ENCODE results near the gene SCN8A.

Gene SCN8A

GRCh38 chr12:51686727-51687126 is 95.7 kb downstream of the SCN8A start:
- TF ChIP-seq CTCF (IDR thresholded peaks at IDR 0.05; ENCODE audit: borderline replicate concordance, control extremely low read depth, extremely low read depth, insufficient read depth, missing control alignments): no peak
- DNase-seq (ENCODE audit: low spot score): no peak
- in situ Hi-C loops (cut with MboI; ENCODE audit: low sequenced_read_pairs, unreplicated experiment): loop anchor here (25.0 kb wide), 1 partner anchor 274 kb away; the partner anchor contains the start of gene SLC4A8

GRCh38 chr12:51687177-51687576 is 96.1 kb downstream of the SCN8A start:
- DNase-seq (ENCODE audit: low spot score): no peak
- in situ Hi-C loops (cut with MboI; ENCODE audit: low sequenced_read_pairs, unreplicated experiment): loop anchor here (25.0 kb wide), 1 partner anchor 275 kb away; the partner anchor contains the start of gene SLC4A8
- TF ChIP-seq CTCF (IDR thresholded peaks at IDR 0.05; ENCODE audit: borderline replicate concordance, control extremely low read depth, extremely low read depth, insufficient read depth, missing control alignments): no peak

GRCh38 chr12:51687614-51688013 is 96.6 kb downstream of the SCN8A start:
- TF ChIP-seq CTCF (IDR thresholded peaks at IDR 0.05; ENCODE audit: borderline replicate concordance, control extremely low read depth, extremely low read depth, insufficient read depth, missing control alignments): no peak
- in situ Hi-C loops (cut with MboI; ENCODE audit: low sequenced_read_pairs, unreplicated experiment): loop anchor here (25.0 kb wide), 1 partner anchor 275 kb away; the partner anchor contains the start of gene SLC4A8
- DNase-seq (ENCODE audit: low spot score): no peak

GRCh38 chr12:51689983-51690382 is 99.0 kb downstream of the SCN8A start:
- TF ChIP-seq CTCF (IDR thresholded peaks at IDR 0.05; ENCODE audit: borderline replicate concordance, control extremely low read depth, extremely low read depth, insufficient read depth, missing control alignments): no peak
- in situ Hi-C loops (cut with MboI; ENCODE audit: low sequenced_read_pairs, unreplicated experiment): loop anchor here (25.0 kb wide), 1 partner anchor 278 kb away; the partner anchor contains the start of gene SLC4A8
- no peak for DNase-seq (ENCODE audit: low spot score)

GRCh38 chr12:51692016-51692415 is 101.0 kb downstream of the SCN8A start:
- DNase-seq (ENCODE audit: low spot score): no peak
- TF ChIP-seq CTCF (IDR thresholded peaks at IDR 0.05; ENCODE audit: borderline replicate concordance, control extremely low read depth, extremely low read depth, insufficient read depth, missing control alignments): no peak
- in situ Hi-C loops (cut with MboI; ENCODE audit: low sequenced_read_pairs, unreplicated experiment): loop anchor here (25.0 kb wide), 1 partner anchor 280 kb away; the partner anchor contains the start of gene SLC4A8

- no peak for TF ChIP-seq CTCF (IDR thresholded peaks at IDR 0.05; ENCODE audit: borderline replicate concordance, control extremely low read depth, extremely low read depth, insufficient read depth, missing control alignments)
- DNase-seq (ENCODE audit: low spot score): no peak
- in situ Hi-C loops (cut with MboI; ENCODE audit: low sequenced_read_pairs, unreplicated experiment): loop anchor here (25.0 kb wide), 1 partner anchor 281 kb away; the partner anchor contains the start of gene SLC4A8
Observed at GRCh38 chr12:51693569-51693968, 102.5 kb downstream of the SCN8A start.

Data from GM13976 (cell line).